Measurements from ENCODE around the gene PLIN1.

Gene PLIN1

GRCh38 chr15:89648106-89649012, 30.8 kb downstream of the PLIN1 start:
- no peak for DNase-seq (ENCODE audit: low read depth)
- TF ChIP-seq, protein P1, sequence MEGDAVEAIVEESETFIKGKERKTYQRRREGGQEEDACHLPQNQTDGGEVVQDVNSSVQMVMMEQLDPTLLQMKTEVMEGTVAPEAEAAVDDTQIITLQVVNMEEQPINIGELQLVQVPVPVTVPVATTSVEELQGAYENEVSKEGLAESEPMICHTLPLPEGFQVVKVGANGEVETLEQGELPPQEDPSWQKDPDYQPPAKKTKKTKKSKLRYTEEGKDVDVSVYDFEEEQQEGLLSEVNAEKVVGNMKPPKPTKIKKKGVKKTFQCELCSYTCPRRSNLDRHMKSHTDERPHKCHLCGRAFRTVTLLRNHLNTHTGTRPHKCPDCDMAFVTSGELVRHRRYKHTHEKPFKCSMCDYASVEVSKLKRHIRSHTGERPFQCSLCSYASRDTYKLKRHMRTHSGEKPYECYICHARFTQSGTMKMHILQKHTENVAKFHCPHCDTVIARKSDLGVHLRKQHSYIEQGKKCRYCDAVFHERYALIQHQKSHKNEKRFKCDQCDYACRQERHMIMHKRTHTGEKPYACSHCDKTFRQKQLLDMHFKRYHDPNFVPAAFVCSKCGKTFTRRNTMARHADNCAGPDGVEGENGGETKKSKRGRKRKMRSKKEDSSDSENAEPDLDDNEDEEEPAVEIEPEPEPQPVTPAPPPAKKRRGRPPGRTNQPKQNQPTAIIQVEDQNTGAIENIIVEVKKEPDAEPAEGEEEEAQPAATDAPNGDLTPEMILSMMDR (IDR thresholded peaks at IDR 0.05; ENCODE audit: low read depth, low read length, missing control alignments): no peak
- H3K4me3 ChIP-seq (ENCODE audit: low read depth, low read length): no peak overlapping the region

DNA sequence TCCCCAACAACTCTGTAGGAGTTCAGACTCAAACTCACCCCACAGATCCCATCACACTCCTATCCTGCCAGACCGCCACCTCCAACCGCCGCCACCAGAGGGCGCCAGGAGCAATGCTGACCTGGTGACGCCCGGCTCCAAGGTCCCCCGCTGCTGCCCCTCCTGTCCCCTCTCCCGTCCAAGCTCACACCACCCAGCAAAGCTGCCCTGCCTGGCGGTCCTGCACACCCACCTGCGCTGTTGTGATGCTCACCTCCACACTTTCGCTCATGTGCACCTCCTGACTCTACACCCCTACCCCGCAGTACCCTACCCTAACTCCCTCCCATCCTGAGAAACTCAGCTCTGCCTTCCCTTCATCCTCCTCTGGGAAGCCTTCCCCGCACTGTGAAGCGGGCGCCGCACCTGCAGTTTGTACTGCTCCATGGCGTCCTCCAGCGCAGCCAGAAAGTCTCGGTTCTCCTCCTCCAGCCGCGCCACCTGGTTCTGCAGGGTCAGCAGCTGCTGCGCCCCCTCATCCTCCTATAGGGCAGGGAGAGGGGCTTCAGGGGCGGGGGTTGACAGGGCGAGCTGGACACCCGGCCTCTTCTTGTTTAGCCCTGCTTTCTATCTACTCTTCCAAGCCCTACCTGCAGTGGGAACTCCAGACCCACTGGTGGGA, 31.8 kb downstream of the PLIN1 start:
- TF ChIP-seq, protein P1 (IDR thresholded peaks at IDR 0.05; ENCODE audit: low read depth, low read length, missing control alignments): peak; percentile 93
- H3K4me3 ChIP-seq (ENCODE audit: low read depth, low read length): no peak overlapping the region
- no peak for DNase-seq (ENCODE audit: low read depth)

DNA sequence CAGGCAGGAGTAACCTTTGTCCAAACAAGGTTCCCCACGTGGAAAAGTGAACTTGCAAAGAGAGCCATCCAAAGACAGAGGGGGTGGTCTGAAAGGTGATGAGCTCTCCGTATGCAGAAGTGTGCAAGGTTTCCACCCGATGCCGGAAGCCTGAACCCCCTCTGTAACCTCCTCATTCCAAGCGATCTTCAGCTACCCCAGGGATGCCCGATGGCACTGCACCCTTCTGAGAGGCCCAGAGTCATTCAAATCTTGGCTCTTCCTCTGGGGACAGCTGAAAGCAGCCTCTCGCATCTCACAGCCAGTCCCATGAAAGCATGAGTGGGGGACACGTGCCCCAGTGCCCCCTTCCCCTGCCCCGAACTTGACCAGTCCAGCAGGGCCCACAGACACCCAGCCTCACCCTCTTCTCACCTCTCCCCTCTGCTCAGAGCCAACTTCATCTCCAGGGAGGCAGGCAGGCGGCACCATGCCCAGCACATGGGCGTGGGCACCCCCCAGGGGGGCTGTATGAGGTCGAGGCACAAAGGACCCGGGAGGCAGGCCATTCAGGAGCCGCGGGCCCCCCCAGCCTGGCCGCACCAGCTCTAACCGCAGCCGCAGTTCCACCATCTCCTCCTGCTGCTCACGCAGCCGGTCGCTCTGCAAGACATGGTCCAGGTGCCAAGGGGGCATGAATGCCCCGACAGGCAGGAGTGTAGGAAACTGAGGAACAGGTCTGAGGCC, 32.6 kb downstream of the PLIN1 start:
- no peak overlapping the region for H3K4me3 ChIP-seq (ENCODE audit: low read depth, low read length)
- DNase-seq (ENCODE audit: low read depth): no peak

DNA sequence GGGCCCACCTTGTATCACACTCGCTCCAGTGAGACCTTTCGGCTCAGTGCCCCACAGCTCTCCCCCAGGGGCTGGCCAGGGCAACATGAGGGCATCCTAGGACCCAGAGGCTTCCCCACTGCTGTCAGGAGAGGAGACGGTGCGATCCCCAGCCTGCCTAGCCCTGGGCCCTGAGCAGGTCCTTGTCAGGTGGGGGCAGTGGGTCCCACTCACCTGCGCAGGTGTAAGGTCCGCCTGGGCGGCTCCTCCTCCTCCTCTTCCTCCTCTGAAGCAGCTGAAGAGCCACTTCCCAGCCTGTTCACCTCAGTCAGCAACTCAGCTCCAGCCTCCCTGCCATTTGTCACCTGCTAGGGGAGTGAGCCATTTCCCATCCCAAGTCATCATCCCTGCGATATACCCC, 33.5 kb downstream of the PLIN1 start:
- TF ChIP-seq, protein P1 (IDR thresholded peaks at IDR 0.05; ENCODE audit: low read depth, low read length, missing control alignments): no peak
- no peak overlapping the region for H3K4me3 ChIP-seq (ENCODE audit: low read depth, low read length)
- no peak for DNase-seq (ENCODE audit: low read depth)

More for the DNA sequence above, 32.6 kb downstream of the PLIN1 start:
- TF ChIP-seq, protein P1 (IDR thresholded peaks at IDR 0.05; ENCODE audit: low read depth, low read length, missing control alignments): no peak

DNA sequence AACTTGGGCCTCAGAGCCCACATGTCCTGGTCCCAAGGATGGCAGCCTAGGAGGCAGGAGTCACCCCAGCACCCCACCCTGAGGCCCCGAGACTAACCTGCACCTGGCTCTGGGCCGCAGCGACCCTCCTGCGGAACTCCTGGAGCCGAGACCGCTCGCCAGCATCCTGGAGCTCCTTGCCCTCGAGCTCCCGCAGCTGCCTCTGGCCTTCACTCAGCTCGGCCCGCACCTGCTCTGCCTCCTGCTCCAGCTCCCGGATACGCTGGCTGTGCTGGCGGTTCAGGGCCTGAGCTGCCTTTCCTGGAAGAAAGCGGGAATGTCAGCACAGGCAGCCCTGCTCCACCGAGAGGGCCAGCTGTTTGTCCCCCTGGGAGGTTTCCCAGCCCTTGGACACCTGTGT, 37.1 kb downstream of the PLIN1 start:
- no peak overlapping the region for H3K4me3 ChIP-seq (ENCODE audit: low read depth, low read length)
- TF ChIP-seq, protein P1 (IDR thresholded peaks at IDR 0.05; ENCODE audit: low read depth, low read length, missing control alignments): no peak
- no peak for DNase-seq (ENCODE audit: low read depth)

GRCh38 chr15:89641053-89641452, 38.1 kb downstream of the PLIN1 start:
- no peak for DNase-seq (ENCODE audit: low read depth)
- TF ChIP-seq, protein P1 (IDR thresholded peaks at IDR 0.05; ENCODE audit: low read depth, low read length, missing control alignments): no peak
- no peak overlapping the region for H3K4me3 ChIP-seq (ENCODE audit: low read depth, low read length)

Measured in GM12864 (cell line).